HepG2 (cell line): ENCODE data around the gene ROBO3. TPM values are rescaled to one million over a fixed set of nuclear protein-coding genes. Genes with fewer than 3 reads are reported as not detected.

Experiments used
- ATAC-seq: fragments of 200-7000 bp; cut with Tn5 transposase; 3 replicates; pipeline ENCODE4 v1.9.1; 2020; ENCODE audit warnings: mild to moderate bottlenecking, moderate library complexity
- BruUV-seq: library from RNA; stranded (reverse); fragments of 400-500 nt; replicated peaks from 2 replicates; lab custom pipeline; 2021; lab: Mats Ljungman, UMichigan
- CTCF ChIA-PET: fragments of 300-600 bp; formaldehyde crosslinking; extraction: SDS; loops from one replicate; lab custom pipeline; 2021; ENCODE audit warnings: low total read pairs, inconsistent platforms, low intra/inter-chr PET ratio; lab: Yijun Ruan, JAX
- POLR2A ChIA-PET: fragments of 350-600 bp; sonication (Branson Sonifier 250); formaldehyde crosslinking; loops from one replicate; lab custom pipeline; 2020; ENCODE audit warnings: antibody characterized with exemption, inconsistent platforms; lab: Yijun Ruan, JAX
- DNase-seq: peaks from one replicate; pipeline ENCODE4 v3.0.0-alpha.2; 2015; ENCODE audit warnings: low spot score
- FAIRE-seq: peaks from 3 replicates; lab custom pipeline; 2011; peaks lifted over from hg19 to GRCh38; lab: Jason Lieb, UNC
- H2AFZ ChIP-seq: one replicate; pipeline ENCODE4 v1.6.1; 2011; ENCODE audit warnings: low read length, inconsistent platforms
- H3K27ac ChIP-seq: fragments of 300-600 bp; 3 replicates; pipeline ENCODE4 v1.8.0; 2011; ENCODE audit warnings: mixed run types, mild to moderate bottlenecking, mixed read lengths, low read length, inconsistent platforms; ENCODE audit not compliant: insufficient read depth; ENCODE audit errors: extremely low read length
- H3K27me3 ChIP-seq, 2 experiments: fragments of 200-600 bp in 1 of 2; 2 replicates in 1 of 2; 3 replicates in 1 of 2; pipeline versions ENCODE4 v1.6.0 to v1.8.0; 2011; ENCODE audit warnings: low read length in 2 of 2, mild to moderate bottlenecking in 2 of 2, moderate library complexity in 2 of 2, inconsistent platforms in 1 of 2; ENCODE audit not compliant: insufficient read depth in 2 of 2, control insufficient read depth in 1 of 2
- H3K36me3 ChIP-seq, 2 experiments: fragments of 200-600 bp in 1 of 2; replicated peaks in 1 of 2; 2 replicates in 1 of 2; 3 replicates in 1 of 2; pipeline versions ENCODE4 v1.5.1 to v1.8.0; 2011; ENCODE audit warnings: low read length in 2 of 2, inconsistent platforms in 1 of 2; ENCODE audit not compliant: insufficient read depth in 2 of 2, control insufficient read depth in 1 of 2
- H3K4me1 ChIP-seq: 2 replicates; pipeline ENCODE4 v1.5.1; 2012; ENCODE audit warnings: low read length, inconsistent platforms; ENCODE audit not compliant: insufficient read depth
- H3K4me2 ChIP-seq: 2 replicates; pipeline ENCODE4 v1.6.0; 2011; ENCODE audit warnings: low read depth, low read length, inconsistent platforms
- H3K4me3 ChIP-seq, 3 experiments: fragments of 200-600 bp in 1 of 3; sonication (generic), shearing (Covaris generic) in 1 of 3; replicated peaks in 1 of 3; 2 replicates each; pipeline ENCODE4 v1.5.1; 2011 to 2016; ENCODE audit warnings: low read length in 3 of 3, inconsistent platforms in 2 of 3, low read depth in 2 of 3, mild to moderate bottlenecking in 2 of 3, control low read depth in 1 of 3, mixed read lengths in 1 of 3; ENCODE audit not compliant: insufficient read depth in 1 of 3
- H3K79me2 ChIP-seq: one replicate; pipeline ENCODE4 v1.6.1; 2011; ENCODE audit warnings: low read length, inconsistent platforms; ENCODE audit not compliant: insufficient read depth
- H3K9ac ChIP-seq: 2 replicates; pipeline ENCODE4 v1.6.0; 2011; ENCODE audit warnings: mild to moderate bottlenecking, low read depth, low read length, inconsistent platforms; ENCODE audit not compliant: insufficient read depth
- H3K9me3 ChIP-seq: 2 replicates; pipeline ENCODE4 v1.5.1; 2012; ENCODE audit warnings: mild to moderate bottlenecking, low read length
- H4K20me1 ChIP-seq: 2 replicates; pipeline ENCODE4 v1.6.0; 2011; ENCODE audit warnings: inconsistent platforms, mild to moderate bottlenecking, low read length, moderate library complexity; ENCODE audit not compliant: insufficient read depth
- KMT2B ChIP-seq: IDR thresholded peaks from 2 replicates; pipeline ENCODE4 v1.6.1; 2016; ENCODE audit warnings: missing genetic modification reagents, missing compliant biosample characterization
- MBNL3 ChIP-seq: fragments of 250-450 bp; sonication (Bioruptor Pico); conservative IDR thresholded peaks from 2 replicates; pipeline ENCODE4 v1.8.0; 2022; ENCODE audit warnings: mild to moderate bottlenecking, inconsistent platforms
- MZF1 ChIP-seq: sonication (generic); formaldehyde crosslinking; IDR thresholded peaks from 2 replicates; pipeline ENCODE4 v1.8.1; 2023; ENCODE audit warnings: mild to moderate bottlenecking, missing genetic modification reagents, borderline replicate concordance
- RCOR2 ChIP-seq: IDR thresholded peaks from 2 replicates; pipeline ENCODE4 v1.6.1; 2016; ENCODE audit warnings: missing biosample characterization, missing genetic modification reagents
- RELA ChIP-seq: sonication (generic); formaldehyde crosslinking; IDR thresholded peaks from 2 replicates; pipeline ENCODE4 v1.4.0; 2020; ENCODE audit warnings: missing genetic modification reagents
- REST ChIP-seq, 2 experiments: IDR thresholded peaks; 2 replicates each; pipeline ENCODE4 v1.6.1; 2011 to 2012; ENCODE audit warnings: low read length in 2 of 2, borderline replicate concordance in 1 of 2, low read depth in 1 of 2, mild to moderate bottlenecking in 1 of 2, moderate library complexity in 1 of 2
- SP140L ChIP-seq: sonication (generic); formaldehyde crosslinking; IDR thresholded peaks from 2 replicates; pipeline ENCODE4 v1.4.0; 2020; ENCODE audit warnings: missing genetic modification reagents, borderline replicate concordance
- TBP ChIP-seq: sonication (generic); formaldehyde crosslinking; IDR thresholded peaks from 2 replicates; pipeline ENCODE4 v1.5.0; 2020; ENCODE audit warnings: missing genetic modification reagents
- TFE3 ChIP-seq: IDR thresholded peaks from 2 replicates; pipeline ENCODE4 v1.6.1; 2016
- ZFP36L2 ChIP-seq: sonication (generic); formaldehyde crosslinking; IDR thresholded peaks from 2 replicates; pipeline ENCODE4 v1.4.0; 2020; ENCODE audit warnings: missing genetic modification reagents
- ZFY ChIP-seq: sonication (generic); formaldehyde crosslinking; IDR thresholded peaks from 2 replicates; pipeline ENCODE4 v1.4.0; 2020; ENCODE audit warnings: missing genetic modification reagents
- ZNF275 ChIP-seq: sonication (generic); formaldehyde crosslinking; IDR thresholded peaks from 2 replicates; pipeline ENCODE4 v1.8.0; 2022; ENCODE audit warnings: missing genetic modification reagents, mild to moderate bottlenecking, inconsistent platforms, borderline replicate concordance
- ZNF878 ChIP-seq: sonication (generic); formaldehyde crosslinking; IDR thresholded peaks from 2 replicates; pipeline ENCODE4 v1.8.1; 2023; ENCODE audit warnings: mild to moderate bottlenecking, missing genetic modification reagents, moderate library complexity
- ZSCAN31 ChIP-seq: sonication (generic); formaldehyde crosslinking; IDR thresholded peaks from 2 replicates; pipeline ENCODE4 v1.5.0; 2020; ENCODE audit warnings: low read depth, mild to moderate bottlenecking, missing genetic modification reagents
- WGBS: methylation state at CpG from one replicate; pipeline ENCODE4 v1.1.6; 2017; ENCODE audit warnings: low lambda C conversion rate; 5-methylcytosine and 5-hydroxymethylcytosine counted together
- in situ Hi-C: cut with HindIII; loops from 2 replicates; pipeline ENCODE4 v1.10.0; 2017; ENCODE audit warnings: low pct_unique_long_range_greater_than_20kb; ENCODE audit not compliant: extremely low pct_ligation_motif_present
- intact Hi-C: fragments of 100-400 bp; cut with micrococcal nuclease; formaldehyde crosslinking; loops from one replicate; pipeline ENCODE4 v1.10.0; 2022; ENCODE audit not compliant: unreplicated experiment
- polyA plus RNA-seq, 8 experiments: library from polyadenylated mRNA; depleted of rRNA in 3 of 8; stranded (reverse) in 7 of 8; unstranded in 1 of 8; fragments of >200 nt; fragmentation: Illumina TruSeq in 4 of 8; extraction: Trizol in 4 of 8; gene quantifications; 2 replicates each; pipeline versions ENCODE4 v1.2.1 to v1.2.3, GENCODE V29; 2011 to 2016; ENCODE audit warnings: low read depth in 4 of 8, missing spikeins in 1 of 8, mixed read lengths in 1 of 8; ENCODE audit not compliant: insufficient read depth in 1 of 8
- total RNA-seq, 5 experiments: library from RNA; depleted of rRNA; stranded (reverse); fragments of >200 nt; fragmentation: Illumina TruSeq; extraction: Trizol; gene quantifications; 2 replicates each; pipeline ENCODE4 v1.2.3, GENCODE V29; 2016; ENCODE audit warnings: low read depth in 1 of 5

The ROBO3 gene
- total and polyA plus RNA-seq, 2 of the 13 experiments (the other 11 are each of a cell fraction or from before 2014, with no cell fraction given), result 0.07 to 2.4 TPM

- no peaks in the 10 kb centered on the region for H4K20me1 ChIP-seq
- no peak for DNase-seq
- H3K27ac ChIP-seq, result no peak overlapping the region
- H3K9ac ChIP-seq, result no peak overlapping the region
- no peak overlapping the region for H3K4me2 ChIP-seq
- H3K4me1 ChIP-seq, result peaks cover 34% of the 10 kb centered on the region
- H3K36me3 ChIP-seq, result no peaks in the 10 kb centered on the region
- 0% methylated on average over 3 of the region's 3 CpGs for WGBS
- no peak for ATAC-seq
- in situ Hi-C loops, result no loop called here
- H3K9me3 ChIP-seq, result no peaks in the 10 kb centered on the region
- no peak for FAIRE-seq
- H3K4me3 ChIP-seq, result no peak overlapping the region
- intact Hi-C loops, result no loop called here
- no peaks in the 10 kb centered on the region for H3K79me2 ChIP-seq
- no peak for TF ChIP-seq RCOR2
- CTCF ChIA-PET, result no interaction called here
- POLR2A ChIA-PET, result no interaction called here
- H2AFZ ChIP-seq, result no peak overlapping the region
- no TSS peak for BruUV-seq
- peaks cover 19 to 84% of the 10 kb centered on the region in 2 experiments for H3K27me3 ChIP-seq
Measured at GRCh38 chr11:124841201-124841600, 24.0 kb upstream of the ROBO3 start.

GRCh38 chr11:124841840-124842239 lies 23.4 kb upstream of the ROBO3 start:
- Histone ChIP-seq H3K4me3 (no peak overlapping the region), H3K27ac (no peak overlapping the region), H3K36me3 (no peaks in the 10 kb centered on the region), H2AFZ (no peak overlapping the region), H3K27me3 (peaks cover 19 to 89% of the 10 kb centered on the region in 2 experiments), H3K9ac (no peak overlapping the region), H3K9me3 (no peaks in the 10 kb centered on the region), H3K79me2 (no peaks in the 10 kb centered on the region), H3K4me2 (no peak overlapping the region), H3K4me1 (peaks cover 31% of the 10 kb centered on the region), H4K20me1 (no peaks in the 10 kb centered on the region)
- DNase-seq (no peak), ATAC-seq (no peak), FAIRE-seq (no peak)
- POLR2A ChIA-PET, result no interaction called here
- intact Hi-C loops (no loop called here), in situ Hi-C loops (no loop called here)
- BruUV-seq, result no TSS peak
- CTCF ChIA-PET, result no interaction called here
- 0% methylated on average over 2 of the region's 2 CpGs for WGBS
- TF ChIP-seq MZF1 (CRISPR knock-in tag), result no peak
- TF ChIP-seq KMT2B (CRISPR knock-in tag), result no peak
- TF ChIP-seq ZFP36L2 (CRISPR knock-in tag), result no peak
- TF ChIP-seq TFE3 (CRISPR knock-in tag), result no peak
- TF ChIP-seq ZFY (CRISPR knock-in tag), result no peak
- TF ChIP-seq ZNF878, result no peak
- no peak for TF ChIP-seq REST (IDR thresholded peaks at IDR 0.05; ENCODE audit: borderline replicate concordance in 1 of 2, low read depth in 1 of 2, low read length in 2 of 2)
- no peak for TF ChIP-seq MBNL3
- no peak for TF ChIP-seq SP140L (CRISPR knock-in tag)
- no peak for TF ChIP-seq ZSCAN31 (CRISPR knock-in tag)
- TF ChIP-seq RELA (CRISPR knock-in tag), result no peak
- no peak for TF ChIP-seq TBP
- TF ChIP-seq ZNF275 (CRISPR knock-in tag), result no peak
